ENCODE measurements around the gene ARHGEF1.

- TF ChIP-seq, protein P1, sequence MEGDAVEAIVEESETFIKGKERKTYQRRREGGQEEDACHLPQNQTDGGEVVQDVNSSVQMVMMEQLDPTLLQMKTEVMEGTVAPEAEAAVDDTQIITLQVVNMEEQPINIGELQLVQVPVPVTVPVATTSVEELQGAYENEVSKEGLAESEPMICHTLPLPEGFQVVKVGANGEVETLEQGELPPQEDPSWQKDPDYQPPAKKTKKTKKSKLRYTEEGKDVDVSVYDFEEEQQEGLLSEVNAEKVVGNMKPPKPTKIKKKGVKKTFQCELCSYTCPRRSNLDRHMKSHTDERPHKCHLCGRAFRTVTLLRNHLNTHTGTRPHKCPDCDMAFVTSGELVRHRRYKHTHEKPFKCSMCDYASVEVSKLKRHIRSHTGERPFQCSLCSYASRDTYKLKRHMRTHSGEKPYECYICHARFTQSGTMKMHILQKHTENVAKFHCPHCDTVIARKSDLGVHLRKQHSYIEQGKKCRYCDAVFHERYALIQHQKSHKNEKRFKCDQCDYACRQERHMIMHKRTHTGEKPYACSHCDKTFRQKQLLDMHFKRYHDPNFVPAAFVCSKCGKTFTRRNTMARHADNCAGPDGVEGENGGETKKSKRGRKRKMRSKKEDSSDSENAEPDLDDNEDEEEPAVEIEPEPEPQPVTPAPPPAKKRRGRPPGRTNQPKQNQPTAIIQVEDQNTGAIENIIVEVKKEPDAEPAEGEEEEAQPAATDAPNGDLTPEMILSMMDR (IDR thresholded peaks at IDR 0.05): no peak
- no peak for TF ChIP-seq POLR2A (IDR thresholded peaks at IDR 0.05)
These were observed 13.0 kb downstream of the ARHGEF1 start for GRCh38 chr19:41895745-41896580.

Data from testis (tissue), 2 donors.